ENCODE data around the gene IRX4.

The IRX4 gene

DNA sequence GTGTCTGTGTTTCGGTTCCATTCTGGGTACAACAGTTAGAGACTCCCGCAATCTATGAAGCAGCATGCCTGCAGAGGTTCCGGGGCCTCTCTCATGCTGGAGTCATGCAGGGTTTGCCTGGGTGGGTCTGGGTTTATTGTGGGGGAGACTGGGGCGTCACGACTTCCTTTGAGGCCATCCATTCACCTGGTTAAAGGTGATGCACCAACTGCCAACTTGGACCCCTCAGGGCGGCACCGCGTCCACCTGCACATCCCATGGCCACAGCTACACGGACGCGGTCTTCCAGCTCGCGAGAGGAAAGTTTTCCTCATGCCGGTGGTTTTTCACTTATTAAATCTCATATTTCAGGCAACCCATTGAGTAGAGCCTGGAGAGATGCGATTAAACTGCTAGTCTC lies 30.9 kb upstream of the IRX4 start:
- DNase-seq = no peak

GRCh38 chr5:1912951-1913565 lies 30.3 kb upstream of the IRX4 start:
- DNase-seq = no peak

GRCh38 chr5:1911773-1912235 lies 29.1 kb upstream of the IRX4 start:
- DNase-seq = no peak

DNA sequence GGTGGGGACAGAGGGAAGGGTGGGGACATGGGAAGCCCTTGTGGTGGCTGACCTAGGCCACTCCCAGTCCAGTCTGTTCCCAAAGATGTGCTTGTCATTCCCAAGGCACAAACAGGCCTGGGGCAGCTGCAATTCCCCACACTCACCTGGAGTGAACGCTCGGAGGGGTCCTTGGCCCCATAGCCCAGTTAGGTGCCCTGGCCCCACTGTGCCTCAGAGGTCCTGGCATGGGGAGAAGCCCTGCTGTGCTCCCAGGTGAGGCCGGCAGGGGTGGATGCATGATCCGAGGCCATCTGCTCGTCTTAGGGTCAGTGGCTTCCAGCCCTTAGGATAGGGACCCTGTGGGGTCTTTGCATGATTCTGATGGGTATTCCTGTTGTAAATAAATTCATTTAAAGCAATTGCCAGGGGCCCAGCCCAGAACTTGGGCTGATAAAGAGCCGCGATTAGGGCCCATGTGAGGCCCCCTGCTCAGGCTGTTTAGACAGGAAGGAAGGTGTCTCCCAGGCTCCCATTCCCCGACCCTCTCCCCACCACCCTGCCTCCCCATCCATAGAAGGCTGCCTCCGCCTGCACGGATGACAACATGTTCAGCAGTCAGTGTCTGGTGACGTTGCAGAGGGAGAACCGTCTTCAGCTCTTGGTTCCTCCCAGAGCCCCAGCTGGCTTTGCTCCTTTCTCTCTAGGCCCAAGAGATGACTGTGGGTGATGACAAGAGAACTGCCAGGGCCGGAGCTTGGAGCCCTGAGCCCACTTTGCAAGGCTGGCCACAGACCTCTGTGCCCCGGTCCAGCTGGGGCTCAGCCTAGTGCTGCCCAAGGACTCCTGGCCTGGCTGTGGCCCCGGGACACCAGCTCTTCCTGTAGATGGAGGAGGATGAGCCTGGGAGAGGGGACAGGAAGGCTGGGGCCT lies 28.4 kb upstream of the IRX4 start:
- DNase-seq = no peak

- DNase-seq = no peak
These were observed 27.5 kb upstream of the IRX4 start for GRCh38 chr5:1910081-1910760.

DNA sequence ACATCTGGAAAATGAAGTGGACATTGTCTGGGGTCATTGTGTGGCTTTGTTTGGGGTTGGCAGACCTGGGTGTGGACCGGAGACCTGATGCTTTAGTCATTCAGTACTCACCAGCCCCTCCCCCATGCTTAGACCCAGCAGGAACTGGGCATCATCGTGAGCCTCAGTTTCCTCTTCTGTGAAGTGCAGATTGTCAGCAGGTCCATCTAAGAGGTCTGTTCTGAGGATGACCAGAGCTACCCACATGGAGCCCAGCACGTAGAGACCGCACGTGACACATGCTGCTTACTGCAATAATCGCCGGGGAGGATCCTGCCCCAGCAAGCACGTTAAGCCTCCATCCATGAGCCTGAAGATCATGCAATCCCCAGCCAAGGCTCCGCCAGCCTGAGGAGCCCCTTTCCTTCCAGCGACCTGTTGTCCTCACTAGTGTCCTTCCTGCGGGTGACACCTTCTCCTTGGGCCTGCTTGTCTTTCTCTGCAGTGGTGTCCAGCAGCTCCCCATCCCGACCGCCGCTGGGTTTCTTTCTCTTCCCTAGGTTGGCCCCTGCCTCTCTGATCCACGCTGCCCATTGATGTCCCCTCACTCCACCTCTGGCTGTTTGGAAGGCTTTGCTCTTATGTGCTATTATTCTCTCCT lies 26.7 kb upstream of the IRX4 start:
- DNase-seq = no peak

GRCh38 chr5:1908931-1909330 lies 26.2 kb upstream of the IRX4 start:
- no peak for DNase-seq

- no peak for DNase-seq
These were observed 24.9 kb upstream of the IRX4 start for GRCh38 chr5:1907616-1908015.

- DNase-seq = no peak
These were observed 22.4 kb upstream of the IRX4 start for GRCh38 chr5:1905108-1905507.

GRCh38 chr5:1901983-1902382 lies 19.3 kb upstream of the IRX4 start:
- DNase-seq = no peak

DNA sequence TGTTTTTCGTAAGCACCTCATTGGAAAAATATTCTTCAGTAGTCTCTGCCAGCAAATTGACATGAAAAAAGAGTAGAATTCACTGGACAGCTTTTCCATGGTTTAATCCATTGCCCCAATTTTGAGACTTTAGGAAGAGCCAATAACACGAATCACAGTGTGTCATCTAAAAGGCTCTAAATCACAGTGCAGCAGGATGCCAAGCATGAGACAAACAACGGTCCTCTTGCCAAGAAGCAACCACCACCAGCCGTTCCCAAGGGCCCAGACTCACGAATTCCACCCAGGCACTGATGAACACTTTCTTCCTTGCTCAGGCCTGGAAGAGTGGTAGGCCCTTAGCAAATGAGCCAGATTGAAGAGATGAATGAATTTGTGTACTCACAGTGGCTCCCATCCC lies 18.3 kb upstream of the IRX4 start:
- no peak for DNase-seq

DNA sequence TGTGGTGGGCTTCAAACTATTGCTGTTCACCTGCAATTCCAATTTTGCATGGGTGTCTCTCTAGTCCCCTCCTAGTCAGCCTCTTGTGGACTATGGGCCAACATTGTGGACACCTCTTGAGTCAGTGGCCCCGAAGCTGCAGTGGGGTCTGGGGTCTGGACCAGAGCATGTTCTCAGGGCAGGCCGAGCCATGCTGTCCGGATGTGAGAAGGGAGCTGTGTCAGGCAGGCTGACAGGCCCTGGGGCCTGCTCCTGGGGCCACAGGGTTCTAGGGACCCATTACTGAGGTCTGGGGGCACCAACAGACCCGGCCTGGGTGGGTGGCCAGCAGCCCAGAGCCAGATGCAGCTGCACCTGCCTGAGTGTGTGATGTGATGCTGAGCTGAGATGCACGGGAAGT lies 16.5 kb upstream of the IRX4 start:
- DNase-seq = no peak

DNA sequence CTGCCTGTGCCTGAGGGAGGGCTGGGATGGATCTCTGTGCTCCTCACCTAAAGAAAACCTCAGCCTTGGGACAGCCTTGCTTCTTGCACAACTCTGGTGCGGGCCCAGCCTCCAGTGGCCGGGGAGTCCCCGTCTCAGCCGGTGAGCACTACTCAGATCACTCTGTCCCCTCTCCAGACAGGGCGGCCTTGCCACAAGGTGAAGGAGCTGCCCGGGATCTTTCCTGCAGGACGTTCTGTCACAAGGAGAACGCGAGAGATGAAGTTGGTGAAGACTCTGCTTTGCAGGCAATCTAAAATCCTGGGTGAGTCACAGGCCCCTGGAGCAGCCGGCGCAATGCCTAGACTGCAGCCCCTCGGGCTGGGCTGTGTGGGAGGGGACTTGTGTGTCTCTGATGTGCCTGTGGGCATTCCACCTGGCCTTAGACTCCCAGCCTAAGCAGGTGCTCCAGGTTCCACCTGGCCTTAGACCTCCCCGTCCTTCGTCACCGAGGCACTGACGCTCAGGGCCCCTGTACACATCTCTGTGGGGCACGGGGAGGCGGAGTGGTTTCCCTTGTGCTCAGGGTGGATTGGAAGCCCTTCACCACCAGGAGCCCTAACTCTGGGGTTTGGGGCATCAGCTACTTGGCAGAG lies 15.2 kb upstream of the IRX4 start:
- DNase-seq = no peak

- DNase-seq = no peak
These were observed 14.7 kb upstream of the IRX4 start for GRCh38 chr5:1897386-1897785.

DNA sequence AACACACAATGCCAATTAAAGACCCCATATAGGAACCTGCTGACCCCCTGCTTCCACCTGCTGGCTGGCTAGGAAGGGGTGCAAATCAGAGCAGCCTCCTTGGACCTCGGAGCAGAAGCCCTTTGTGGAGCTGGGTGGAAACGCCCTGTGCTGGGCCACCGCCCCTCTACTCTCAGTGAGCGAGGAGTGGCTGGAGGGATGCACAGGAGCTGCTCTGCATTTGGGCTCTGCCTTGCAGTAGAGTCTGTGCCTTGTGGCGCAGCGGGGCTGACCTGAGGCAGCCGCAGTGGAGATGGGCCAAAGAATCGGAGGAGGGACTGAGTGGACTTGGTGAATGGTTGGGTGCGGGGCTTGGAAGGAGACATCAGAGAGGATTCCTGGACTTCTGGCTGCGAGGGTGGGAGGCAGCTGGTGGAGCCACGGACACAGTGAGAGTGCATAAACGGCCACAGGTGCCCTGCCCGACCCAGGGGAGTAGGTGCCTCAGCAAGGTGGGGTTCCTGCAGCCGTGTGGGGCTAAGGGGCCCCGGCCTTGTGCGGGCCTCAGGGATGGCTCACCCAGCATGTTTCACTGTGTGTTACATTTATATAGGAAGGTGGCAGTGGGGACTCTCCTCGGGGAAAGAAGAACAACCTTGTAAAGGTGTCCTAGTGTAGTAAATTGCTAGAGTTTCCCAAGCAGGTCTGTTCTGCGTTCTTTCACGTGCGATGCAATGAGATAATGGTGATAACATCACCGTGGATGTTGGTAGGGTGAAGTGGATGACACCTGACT lies 14.1 kb upstream of the IRX4 start:
- no peak for DNase-seq

DNA sequence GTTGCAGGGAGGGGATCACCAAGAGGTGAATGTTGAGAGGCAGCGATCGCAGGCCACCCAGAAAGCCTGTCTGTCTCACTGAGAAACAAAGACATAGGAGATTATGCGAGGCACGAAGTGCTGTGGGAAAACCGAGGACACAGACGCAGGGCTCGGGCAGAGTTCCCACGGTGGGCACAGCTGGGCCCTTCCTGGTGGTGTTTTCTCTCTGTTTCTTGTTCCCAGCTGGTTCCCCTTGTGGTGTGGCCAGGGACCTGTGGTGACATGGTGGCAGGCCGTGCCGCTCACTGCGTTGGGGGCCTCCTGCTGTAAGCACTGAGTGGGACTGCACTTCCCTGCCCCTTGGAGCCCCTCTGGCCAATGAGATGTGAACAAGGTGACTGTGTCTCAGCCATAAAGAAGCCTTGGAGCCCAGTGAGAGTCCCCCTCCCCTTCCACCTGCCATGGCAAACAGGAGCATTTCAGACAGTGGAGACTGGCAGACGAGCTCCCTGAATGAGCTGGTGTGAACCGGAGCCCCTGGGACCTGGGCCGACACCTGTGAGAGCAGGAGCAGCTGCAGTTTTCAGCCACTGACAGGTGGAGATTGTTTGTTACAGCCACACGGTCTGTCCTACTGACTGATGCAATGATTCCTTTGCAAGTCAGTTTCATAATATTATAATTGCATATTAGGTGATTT lies 13.2 kb upstream of the IRX4 start:
- DNase-seq = no peak

DNA sequence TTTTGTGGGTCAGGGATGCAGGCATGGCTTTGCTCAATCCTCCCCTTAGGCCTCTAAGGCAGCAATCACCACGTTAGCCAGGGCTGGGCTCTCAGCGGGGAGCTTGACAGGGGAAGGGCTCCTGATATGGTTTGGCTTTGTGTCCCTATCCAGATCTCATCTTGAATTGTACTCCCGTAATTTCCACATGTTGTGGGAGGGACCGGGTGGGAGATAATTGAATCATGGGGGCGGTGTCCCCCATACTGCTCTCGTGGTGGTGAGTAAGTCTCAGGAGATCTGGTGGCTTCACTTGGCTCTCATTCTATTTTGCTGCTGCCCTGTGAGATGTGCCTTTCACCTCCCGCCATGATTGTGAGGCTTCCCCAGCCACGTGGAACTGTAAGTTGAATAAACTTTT lies 11.5 kb upstream of the IRX4 start:
- no peak for DNase-seq

GRCh38 chr5:1893754-1894153 lies 11.0 kb upstream of the IRX4 start:
- no peak for DNase-seq

DNA sequence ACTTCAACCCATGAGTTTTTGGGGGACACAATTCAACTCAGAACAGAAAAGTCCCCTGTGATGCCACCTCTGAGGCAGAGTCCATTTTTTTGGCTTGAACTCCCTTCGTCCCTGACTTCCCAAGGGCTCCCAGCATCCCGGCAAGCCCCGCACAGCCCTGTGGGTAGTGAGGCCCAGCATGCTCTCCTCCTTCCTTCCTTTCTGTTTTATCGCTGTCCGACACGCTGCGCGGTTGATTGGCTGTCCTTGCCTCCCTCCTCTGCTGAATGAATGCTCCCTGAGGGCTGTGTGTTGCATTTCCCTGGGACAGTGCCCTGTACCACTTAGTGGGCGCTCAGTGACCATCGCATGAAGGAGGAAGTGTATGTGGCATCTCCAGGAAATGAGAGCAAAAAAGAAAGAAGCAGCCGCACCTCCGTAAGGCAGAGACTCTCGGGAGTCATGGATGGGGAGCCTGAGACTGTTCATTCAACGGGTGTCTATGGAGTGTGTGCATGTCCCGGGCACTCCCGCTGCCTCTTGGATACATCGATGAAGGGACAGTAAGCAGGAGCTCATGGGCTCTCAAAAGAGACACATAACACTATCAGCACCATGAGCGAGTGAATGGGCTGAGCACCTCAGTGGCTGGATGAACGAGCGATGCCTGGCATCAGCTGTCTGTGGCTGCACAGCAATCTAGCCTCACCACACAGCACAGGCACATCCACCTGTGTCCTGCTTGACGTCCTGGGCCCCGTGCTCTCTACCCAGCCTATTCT lies 10.1 kb upstream of the IRX4 start:
- DNase-seq = no peak

GRCh38 chr5:1892211-1892610 lies 9.5 kb upstream of the IRX4 start:
- no peak for DNase-seq

- no peak for DNase-seq
These were observed 8.7 kb upstream of the IRX4 start for GRCh38 chr5:1891391-1891790.

Data from NCI-H1417 treated with DMSO at 0.1 percent for 48 hours (cell line).